ENCODE data around the gene SLC35E1. TPM values are rescaled to one million over a fixed set of nuclear protein-coding genes. Genes with fewer than 3 reads are reported as not detected.
"Not testable (repeated sequence)": the region's sequence is repeated elsewhere in the genome, so short reads cannot be mapped to it uniquely, and the experiment has no call there.

The SLC35E1 gene
- total RNA-seq, 1 donor from 2014 or later: 63.1 TPM

- H3K27me3 ChIP-seq (ENCODE audit: insufficient read depth, low read length): no peaks in the 10 kb centered on the region
- peak; percentile 33 for DNase-seq (ENCODE audit: low read depth)
- H4K20me1 ChIP-seq (ENCODE audit: insufficient read depth, low read length): no peaks in the 10 kb centered on the region
- H3K27ac ChIP-seq (ENCODE audit: low read depth, low read length): peak overlapping the region; percentile 2
- H2AFZ ChIP-seq (ENCODE audit: low read depth, low read length): no peak overlapping the region
- no peaks in the 10 kb centered on the region for H3K9me3 Mint-ChIP-seq (ENCODE audit: unreplicated experiment)
- H3K4me3 ChIP-seq (ENCODE audit: insufficient read depth, low read depth, low read length): no peak overlapping the region
- H3K4me1 ChIP-seq (ENCODE audit: insufficient read depth, low read length): peaks cover 2% of the 10 kb centered on the region
- no peak overlapping the region for H3K27ac Mint-ChIP-seq (ENCODE audit: unreplicated experiment)
- no peak for TF ChIP-seq EZH2 (IDR thresholded peaks at IDR 0.05; ENCODE audit: insufficient read depth, low read length)
- TF ChIP-seq, protein P1, sequence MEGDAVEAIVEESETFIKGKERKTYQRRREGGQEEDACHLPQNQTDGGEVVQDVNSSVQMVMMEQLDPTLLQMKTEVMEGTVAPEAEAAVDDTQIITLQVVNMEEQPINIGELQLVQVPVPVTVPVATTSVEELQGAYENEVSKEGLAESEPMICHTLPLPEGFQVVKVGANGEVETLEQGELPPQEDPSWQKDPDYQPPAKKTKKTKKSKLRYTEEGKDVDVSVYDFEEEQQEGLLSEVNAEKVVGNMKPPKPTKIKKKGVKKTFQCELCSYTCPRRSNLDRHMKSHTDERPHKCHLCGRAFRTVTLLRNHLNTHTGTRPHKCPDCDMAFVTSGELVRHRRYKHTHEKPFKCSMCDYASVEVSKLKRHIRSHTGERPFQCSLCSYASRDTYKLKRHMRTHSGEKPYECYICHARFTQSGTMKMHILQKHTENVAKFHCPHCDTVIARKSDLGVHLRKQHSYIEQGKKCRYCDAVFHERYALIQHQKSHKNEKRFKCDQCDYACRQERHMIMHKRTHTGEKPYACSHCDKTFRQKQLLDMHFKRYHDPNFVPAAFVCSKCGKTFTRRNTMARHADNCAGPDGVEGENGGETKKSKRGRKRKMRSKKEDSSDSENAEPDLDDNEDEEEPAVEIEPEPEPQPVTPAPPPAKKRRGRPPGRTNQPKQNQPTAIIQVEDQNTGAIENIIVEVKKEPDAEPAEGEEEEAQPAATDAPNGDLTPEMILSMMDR (IDR thresholded peaks at IDR 0.05; ENCODE audit: insufficient read depth, low read depth, low read length): no peak
- H3K27me3 Mint-ChIP-seq (ENCODE audit: low read depth, unreplicated experiment): no peaks in the 10 kb centered on the region
- H3K4me3 Mint-ChIP-seq (ENCODE audit: unreplicated experiment): no peak overlapping the region
- H3K4me1 Mint-ChIP-seq (ENCODE audit: low read depth, unreplicated experiment): no peaks in the 10 kb centered on the region
- H3K79me2 ChIP-seq (ENCODE audit: insufficient read depth, low read length): no peaks in the 10 kb centered on the region
- H3K4me2 ChIP-seq (ENCODE audit: low read length): no peak overlapping the region
- FAIRE-seq: no peak
- no peak overlapping the region for H3K9ac ChIP-seq (ENCODE audit: low read length)
- H3K9me3 ChIP-seq (ENCODE audit: insufficient read depth, low read depth, low read length): no peaks in the 10 kb centered on the region
- peaks cover 2% of the 10 kb centered on the region for H3K36me3 ChIP-seq (ENCODE audit: insufficient read depth, low read length)
- peaks cover 8% of the 10 kb centered on the region for H3K36me3 Mint-ChIP-seq (ENCODE audit: low read depth, unreplicated experiment)
Observed at GRCh38 chr19:16509141-16510061, 62.8 kb downstream of the SLC35E1 start.

- FAIRE-seq: no peak
- H3K36me3 Mint-ChIP-seq (ENCODE audit: low read depth, unreplicated experiment): peaks cover 11% of the 10 kb centered on the region
- Histone ChIP-seq H3K4me1 (ENCODE audit: insufficient read depth, low read length) (peaks cover 2% of the 10 kb centered on the region), H3K4me2 (ENCODE audit: low read length) (no peak overlapping the region), H3K4me3 (ENCODE audit: insufficient read depth, low read depth, low read length) (no peak overlapping the region), H3K36me3 (ENCODE audit: insufficient read depth, low read length) (peaks cover 2% of the 10 kb centered on the region), H3K9ac (ENCODE audit: low read length) (no peak overlapping the region), H3K9me3 (ENCODE audit: insufficient read depth, low read depth, low read length) (no peaks in the 10 kb centered on the region), H3K27ac (ENCODE audit: low read depth, low read length) (no peak overlapping the region), H3K79me2 (ENCODE audit: insufficient read depth, low read length) (no peaks in the 10 kb centered on the region), H4K20me1 (ENCODE audit: insufficient read depth, low read length) (no peaks in the 10 kb centered on the region), H2AFZ (ENCODE audit: low read depth, low read length) (no peak overlapping the region), H3K27me3 (ENCODE audit: insufficient read depth, low read length) (no peaks in the 10 kb centered on the region)
- no peak overlapping the region for H3K4me3 Mint-ChIP-seq (ENCODE audit: unreplicated experiment)
- H3K9me3 Mint-ChIP-seq (ENCODE audit: unreplicated experiment): no peaks in the 10 kb centered on the region
- no peaks in the 10 kb centered on the region for H3K4me1 Mint-ChIP-seq (ENCODE audit: low read depth, unreplicated experiment)
- no peaks in the 10 kb centered on the region for H3K27me3 Mint-ChIP-seq (ENCODE audit: low read depth, unreplicated experiment)
- DNase-seq (ENCODE audit: low read depth): no peak
- no peak overlapping the region for H3K27ac Mint-ChIP-seq (ENCODE audit: unreplicated experiment)
- TF ChIP-seq EZH2 (IDR thresholded peaks at IDR 0.05; ENCODE audit: insufficient read depth, low read length): no peak
- TF ChIP-seq, protein P1 (IDR thresholded peaks at IDR 0.05; ENCODE audit: insufficient read depth, low read depth, low read length): no peak
Observed at GRCh38 chr19:16508546-16508945, 63.7 kb downstream of the SLC35E1 start.

GRCh38 chr19:16506961-16507360 is 65.3 kb downstream of the SLC35E1 start:
- Mint-ChIP-seq H3K4me1 (ENCODE audit: low read depth, unreplicated experiment) (no peaks in the 10 kb centered on the region), H3K36me3 (ENCODE audit: low read depth, unreplicated experiment) (peaks cover 16% of the 10 kb centered on the region), H3K4me3 (ENCODE audit: unreplicated experiment) (no peak overlapping the region), H3K27ac (ENCODE audit: unreplicated experiment) (no peak overlapping the region), H3K27me3 (ENCODE audit: low read depth, unreplicated experiment) (no peaks in the 10 kb centered on the region), H3K9me3 (ENCODE audit: unreplicated experiment) (no peaks in the 10 kb centered on the region)
- no peak overlapping the region for H3K27ac ChIP-seq (ENCODE audit: low read depth, low read length)
- H3K9me3 ChIP-seq (ENCODE audit: insufficient read depth, low read depth, low read length): no peaks in the 10 kb centered on the region
- no peak overlapping the region for H3K4me2 ChIP-seq (ENCODE audit: low read length)
- no peaks in the 10 kb centered on the region for H4K20me1 ChIP-seq (ENCODE audit: insufficient read depth, low read length)
- H3K36me3 ChIP-seq (ENCODE audit: insufficient read depth, low read length): peaks cover 2% of the 10 kb centered on the region
- H3K9ac ChIP-seq (ENCODE audit: low read length): no peak overlapping the region
- no peaks in the 10 kb centered on the region for H3K79me2 ChIP-seq (ENCODE audit: insufficient read depth, low read length)
- H3K27me3 ChIP-seq (ENCODE audit: insufficient read depth, low read length): no peaks in the 10 kb centered on the region
- peaks cover 2% of the 10 kb centered on the region for H3K4me1 ChIP-seq (ENCODE audit: insufficient read depth, low read length)
- H3K4me3 ChIP-seq (ENCODE audit: insufficient read depth, low read depth, low read length): no peak overlapping the region
- FAIRE-seq (no peak), DNase-seq (ENCODE audit: low read depth) (no peak)
- no peak overlapping the region for H2AFZ ChIP-seq (ENCODE audit: low read depth, low read length)
- TF ChIP-seq, protein P1 (IDR thresholded peaks at IDR 0.05; ENCODE audit: insufficient read depth, low read depth, low read length): no peak
- no peak for TF ChIP-seq EZH2 (IDR thresholded peaks at IDR 0.05; ENCODE audit: insufficient read depth, low read length)

DNA sequence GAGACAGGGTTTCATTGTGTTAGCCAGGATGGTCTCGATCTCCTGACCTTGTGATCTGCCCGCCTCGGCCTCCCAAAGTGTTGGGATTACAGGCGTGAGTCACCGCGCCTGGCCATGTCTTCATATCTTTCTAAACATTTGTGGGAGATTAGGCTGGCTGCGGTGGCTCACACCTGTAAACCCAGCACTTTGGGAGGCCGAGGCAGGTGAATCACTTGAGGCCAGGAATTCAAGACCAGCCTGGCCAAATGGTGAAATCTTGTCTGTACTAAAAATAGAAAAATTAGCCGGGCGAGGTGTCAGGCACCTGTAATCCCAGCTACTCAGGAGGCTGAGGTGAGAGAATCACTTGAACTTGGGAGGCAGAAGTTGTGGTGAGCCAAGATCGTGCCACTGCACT is 66.1 kb downstream of the SLC35E1 start:
- not testable (repeated sequence) for H3K27ac Mint-ChIP-seq (ENCODE audit: unreplicated experiment); H3K4me3 Mint-ChIP-seq (ENCODE audit: unreplicated experiment); FAIRE-seq; H3K27ac ChIP-seq (ENCODE audit: low read depth, low read length); H3K9me3 Mint-ChIP-seq (ENCODE audit: unreplicated experiment); H3K36me3 ChIP-seq (ENCODE audit: insufficient read depth, low read length); DNase-seq (ENCODE audit: low read depth); H3K4me1 Mint-ChIP-seq (ENCODE audit: low read depth, unreplicated experiment); H3K4me1 ChIP-seq (ENCODE audit: insufficient read depth, low read length); H3K4me2 ChIP-seq (ENCODE audit: low read length); H3K9ac ChIP-seq (ENCODE audit: low read length); H3K27me3 Mint-ChIP-seq (ENCODE audit: low read depth, unreplicated experiment); H3K4me3 ChIP-seq (ENCODE audit: insufficient read depth, low read depth, low read length); H2AFZ ChIP-seq (ENCODE audit: low read depth, low read length); H4K20me1 ChIP-seq (ENCODE audit: insufficient read depth, low read length); H3K9me3 ChIP-seq (ENCODE audit: insufficient read depth, low read depth, low read length); H3K27me3 ChIP-seq (ENCODE audit: insufficient read depth, low read length); H3K79me2 ChIP-seq (ENCODE audit: insufficient read depth, low read length)
- peaks cover 16% of the 10 kb centered on the region for H3K36me3 Mint-ChIP-seq (ENCODE audit: low read depth, unreplicated experiment)

Data from astrocyte (in vitro differentiated cells and primary cell).